GM19023 (cell line): ENCODE measurements around the gene CMIP.
A peak's percentile ranks its signal among the peaks of the same experiment; 100 is the strongest.

ENCODE experiments used
- ATAC-seq: cut with Tn5 transposase; IDR thresholded peaks from one replicate; pipeline ENCODE4 v1.9.1; 2021; ENCODE audit warnings: mild to moderate bottlenecking, moderate library complexity; ENCODE audit not compliant: unreplicated experiment

Gene CMIP

DNA sequence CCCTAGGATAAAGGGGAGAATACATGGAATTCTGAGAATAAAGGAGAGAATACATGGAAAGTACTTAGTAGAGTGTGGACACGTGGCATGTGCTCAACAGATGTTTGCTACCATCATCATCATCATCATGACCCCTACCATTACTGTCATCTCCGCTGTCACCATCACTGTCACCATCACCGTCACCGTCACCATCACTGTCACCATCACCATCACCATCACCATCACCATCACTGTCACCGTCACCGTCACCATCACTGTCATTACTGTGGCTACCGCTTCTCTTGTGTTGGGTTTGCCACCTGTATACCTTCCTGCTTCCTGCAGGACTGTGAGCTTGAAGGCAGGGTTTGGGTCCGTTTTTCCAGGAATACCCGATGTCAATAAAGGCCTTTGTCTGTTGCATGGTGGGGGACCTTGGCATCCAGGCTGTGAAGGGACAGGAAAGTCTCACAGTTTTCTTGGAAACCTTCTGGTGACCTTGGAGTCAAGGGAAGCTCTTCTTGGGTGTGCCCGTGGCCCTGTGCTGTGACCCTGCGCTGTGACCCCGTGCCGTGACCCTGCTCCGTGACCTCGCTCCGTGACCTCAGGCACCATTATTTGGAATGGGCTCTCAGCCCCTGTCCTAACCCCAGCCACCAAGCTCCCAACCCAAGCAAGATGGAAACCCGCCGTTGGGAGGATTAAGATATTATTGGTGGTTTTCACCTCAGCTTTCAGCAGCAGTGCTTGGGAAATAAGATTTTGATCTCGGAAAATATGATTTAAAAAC, 14.4 kb downstream of the CMIP start:
- ATAC-seq = no peak

DNA sequence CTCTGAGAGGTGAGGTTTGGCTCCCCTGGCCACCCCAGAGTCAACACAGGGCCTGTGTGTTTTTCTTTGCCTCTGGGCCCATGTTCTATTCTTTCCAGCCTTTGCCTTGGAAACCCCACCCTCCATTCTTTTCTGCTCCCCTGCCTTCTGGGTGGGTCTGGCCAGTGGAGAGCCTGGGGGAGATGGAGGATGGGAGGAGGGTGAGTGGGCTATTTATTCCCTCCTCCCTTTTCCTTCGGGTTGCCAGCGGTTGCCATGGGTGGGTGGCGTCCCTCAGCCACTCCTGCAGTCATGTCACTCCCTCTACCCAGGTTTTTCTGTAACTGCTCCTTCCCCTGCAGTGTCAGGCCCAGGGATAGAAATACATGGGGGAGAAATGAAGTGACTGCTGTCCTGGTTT, 15.5 kb downstream of the CMIP start:
- no peak for ATAC-seq

DNA sequence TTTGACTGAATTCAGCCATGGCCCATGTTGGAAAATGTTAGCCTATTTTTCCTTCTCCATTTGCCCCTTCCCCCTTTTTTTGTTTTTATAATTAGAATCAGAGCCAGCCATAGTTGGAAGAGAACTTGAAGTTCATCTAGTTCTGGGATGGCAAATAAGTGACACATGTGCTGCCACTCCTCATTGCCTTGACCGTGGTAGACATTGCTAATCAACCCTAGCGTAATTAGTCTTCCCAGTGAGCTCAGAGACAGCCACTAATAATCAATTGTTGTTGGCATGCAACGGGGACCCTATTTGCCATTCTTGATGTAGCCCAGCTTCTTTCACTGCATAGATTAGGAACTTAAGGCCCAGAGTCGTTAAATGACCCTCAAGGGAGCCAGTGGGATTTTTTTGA, 16.6 kb downstream of the CMIP start:
- no peak for ATAC-seq

DNA sequence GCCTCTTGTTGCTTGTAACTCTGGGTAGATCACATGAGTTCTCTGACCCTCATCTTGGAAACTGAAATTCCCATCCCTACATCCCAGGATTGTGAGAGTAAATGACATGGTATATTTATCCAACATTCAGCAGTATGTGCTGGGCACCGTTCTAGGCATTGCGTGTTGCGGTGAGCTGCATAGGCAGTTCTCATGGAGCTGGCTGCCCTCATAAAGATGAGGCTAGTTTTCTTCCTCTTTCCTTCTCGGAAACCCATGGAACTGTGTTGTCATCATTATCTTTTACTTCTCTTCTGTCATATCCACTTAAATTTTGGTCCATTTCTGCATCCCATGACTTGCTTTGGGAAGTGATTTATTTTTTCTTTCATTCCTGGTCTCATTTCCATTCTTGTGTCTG, 17.2 kb downstream of the CMIP start:
- ATAC-seq = no peak

DNA sequence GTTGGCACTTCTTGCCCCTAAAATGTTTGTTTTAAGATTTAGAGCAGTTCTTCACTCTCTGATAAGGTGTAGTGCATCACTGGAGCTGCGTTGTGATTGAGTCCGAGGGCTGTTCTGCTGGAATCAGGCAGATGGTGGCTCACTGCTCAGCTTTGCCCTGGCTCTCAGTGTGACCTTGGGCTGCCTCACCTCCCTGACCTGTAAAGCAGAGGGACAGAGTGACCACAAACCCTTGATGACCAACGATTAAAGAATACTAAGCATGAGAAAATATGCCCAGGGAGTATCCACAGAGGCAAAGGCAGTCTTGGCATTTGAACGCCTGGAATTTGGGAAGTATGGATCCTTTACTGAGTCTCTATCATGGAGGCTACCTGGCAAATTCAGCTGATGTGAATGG, 18.1 kb downstream of the CMIP start:
- ATAC-seq = no peak

DNA sequence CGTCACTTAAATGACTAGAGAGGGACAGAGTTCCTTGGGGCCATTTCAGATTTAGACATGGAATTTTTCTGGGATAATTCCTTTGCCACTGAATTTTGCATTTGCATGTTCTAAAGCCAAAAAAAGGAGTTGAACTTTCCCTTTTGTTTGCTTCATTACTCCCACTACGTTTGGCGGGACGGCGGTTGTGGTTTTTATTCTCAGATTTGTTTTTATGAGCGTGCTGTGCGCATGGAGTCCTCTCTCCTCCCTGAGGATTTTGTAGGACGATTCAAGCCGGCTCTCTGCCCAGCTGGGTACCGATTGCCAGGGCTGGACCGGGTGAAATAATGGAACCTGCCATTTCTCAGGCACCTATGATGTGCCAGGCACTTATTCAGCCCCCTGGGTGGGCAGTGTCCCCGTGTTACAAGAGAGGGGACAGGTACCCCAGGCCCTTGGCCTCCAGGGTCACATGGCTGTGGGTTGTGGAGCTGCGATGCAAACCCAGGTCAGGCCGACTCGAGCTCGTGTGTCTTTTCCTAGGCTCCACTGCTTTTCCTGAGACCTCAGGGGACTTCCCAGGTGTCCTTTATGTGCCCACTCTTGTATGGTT, 18.8 kb downstream of the CMIP start:
- ATAC-seq = no peak

DNA sequence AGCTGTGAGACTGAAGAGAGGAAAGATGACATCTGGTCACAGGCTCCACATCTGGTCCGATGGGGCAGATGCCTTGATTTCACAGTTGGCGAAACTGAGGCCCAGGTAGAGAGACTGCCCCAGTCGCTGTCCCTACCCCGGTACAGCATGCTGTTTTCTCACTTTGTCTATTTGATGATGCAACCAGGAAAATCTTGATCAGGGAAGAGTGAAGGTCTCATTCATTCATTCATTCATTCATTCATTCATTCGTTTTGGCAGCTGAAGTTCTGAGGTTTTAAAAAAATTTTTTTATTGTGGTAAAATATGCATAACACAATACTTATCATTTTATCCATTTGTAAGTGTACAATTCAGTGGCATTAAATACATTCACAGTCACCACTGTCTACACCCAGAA, 19.7 kb downstream of the CMIP start:
- ATAC-seq = no peak

DNA sequence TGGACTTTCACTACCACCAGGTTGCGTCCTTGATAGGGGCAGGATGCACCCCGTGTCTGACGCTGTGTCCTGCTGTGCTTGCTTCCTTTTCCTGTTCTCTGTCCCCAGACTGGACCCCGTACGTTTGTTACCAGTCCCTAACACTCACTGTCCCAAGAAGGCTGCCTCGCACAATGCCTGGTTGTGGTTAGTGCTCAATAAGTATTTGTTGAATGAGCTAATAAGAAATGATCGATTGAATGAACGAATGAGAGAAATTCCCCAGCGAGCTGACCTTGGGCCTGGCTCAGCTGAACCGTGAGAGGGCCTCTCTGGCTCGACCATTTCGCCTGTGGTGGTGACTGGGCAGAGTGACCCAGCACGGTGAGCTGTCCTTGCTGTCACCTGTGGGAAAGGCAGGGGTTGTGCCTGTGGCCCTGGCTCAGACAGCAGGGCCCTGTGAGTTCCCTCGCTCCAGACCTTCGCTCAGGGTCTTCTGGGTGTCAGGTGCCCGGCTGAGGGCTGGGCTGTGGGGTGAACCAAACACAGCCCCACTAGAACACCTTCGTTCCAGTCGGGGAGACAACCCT, 20.9 kb downstream of the CMIP start:
- ATAC-seq = no peak

DNA sequence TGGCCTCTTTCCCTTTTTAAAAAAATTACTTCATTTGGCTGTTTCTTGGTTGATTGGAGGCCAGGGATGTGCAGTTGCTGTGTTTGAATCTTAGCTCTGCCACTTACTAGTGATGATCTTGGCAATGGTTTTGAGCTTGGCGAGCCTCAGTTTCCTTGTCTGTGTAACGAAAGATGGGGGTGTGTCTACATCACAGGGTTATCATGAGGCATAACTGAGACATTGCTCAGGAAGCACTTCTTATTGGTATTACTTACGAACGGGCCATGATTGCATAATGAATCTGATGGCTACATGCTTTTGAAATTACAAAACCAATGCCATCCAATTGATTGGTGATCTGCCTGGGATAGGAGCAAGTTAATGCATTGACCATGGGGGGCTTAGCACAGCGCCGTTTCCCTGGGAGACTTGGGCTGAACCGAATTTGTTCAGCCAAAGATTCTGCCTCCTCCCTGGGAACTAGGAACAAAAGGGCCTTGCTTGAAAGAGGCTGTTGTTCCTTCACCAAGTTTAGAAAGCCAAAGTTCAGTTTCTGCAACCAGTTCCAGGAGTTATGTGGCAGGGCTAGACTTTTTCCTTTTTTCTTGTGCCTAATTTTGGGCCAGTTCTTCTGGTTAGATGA, 21.9 kb downstream of the CMIP start:
- no peak for ATAC-seq

DNA sequence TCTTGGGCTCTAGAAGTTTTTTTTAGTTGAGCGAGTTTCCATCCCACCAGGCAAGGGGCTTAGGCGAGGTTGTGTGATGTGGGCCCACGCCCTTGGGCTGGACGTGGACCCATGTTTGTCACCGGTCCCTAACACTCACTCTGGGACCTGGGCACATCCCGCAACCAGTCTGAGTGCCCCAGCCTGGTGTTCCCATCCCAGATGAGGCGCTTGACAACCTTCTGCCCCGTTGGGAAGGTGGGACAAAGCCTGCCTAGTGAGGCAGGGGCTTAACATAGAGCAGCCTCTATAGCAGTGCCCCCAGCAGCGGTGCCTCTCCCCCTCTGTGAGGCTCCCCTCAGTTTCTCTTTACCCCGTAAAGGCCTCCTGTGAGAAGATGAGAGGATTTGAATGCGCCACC, 22.5 kb downstream of the CMIP start:
- no peak for ATAC-seq

DNA sequence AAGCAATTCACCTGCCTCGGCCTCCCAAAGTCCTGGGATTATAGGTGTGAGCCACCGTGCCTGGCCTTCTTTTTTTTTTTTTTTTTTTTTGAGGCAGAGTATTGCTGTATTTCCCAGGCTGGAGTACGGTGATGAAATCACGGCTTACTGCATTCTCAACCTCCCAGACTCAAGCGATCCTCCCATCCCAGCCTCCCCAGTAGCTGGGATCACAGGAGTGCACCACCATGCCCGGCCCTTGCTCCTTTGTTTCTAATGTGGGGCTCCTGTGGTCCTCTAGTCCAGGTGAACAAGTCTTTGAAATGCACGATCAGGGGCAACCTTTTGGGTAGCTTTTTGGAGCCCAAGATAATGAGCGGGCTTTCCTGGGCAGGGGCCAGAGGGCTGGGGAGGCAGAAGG, 23.2 kb downstream of the CMIP start:
- ATAC-seq = no peak

DNA sequence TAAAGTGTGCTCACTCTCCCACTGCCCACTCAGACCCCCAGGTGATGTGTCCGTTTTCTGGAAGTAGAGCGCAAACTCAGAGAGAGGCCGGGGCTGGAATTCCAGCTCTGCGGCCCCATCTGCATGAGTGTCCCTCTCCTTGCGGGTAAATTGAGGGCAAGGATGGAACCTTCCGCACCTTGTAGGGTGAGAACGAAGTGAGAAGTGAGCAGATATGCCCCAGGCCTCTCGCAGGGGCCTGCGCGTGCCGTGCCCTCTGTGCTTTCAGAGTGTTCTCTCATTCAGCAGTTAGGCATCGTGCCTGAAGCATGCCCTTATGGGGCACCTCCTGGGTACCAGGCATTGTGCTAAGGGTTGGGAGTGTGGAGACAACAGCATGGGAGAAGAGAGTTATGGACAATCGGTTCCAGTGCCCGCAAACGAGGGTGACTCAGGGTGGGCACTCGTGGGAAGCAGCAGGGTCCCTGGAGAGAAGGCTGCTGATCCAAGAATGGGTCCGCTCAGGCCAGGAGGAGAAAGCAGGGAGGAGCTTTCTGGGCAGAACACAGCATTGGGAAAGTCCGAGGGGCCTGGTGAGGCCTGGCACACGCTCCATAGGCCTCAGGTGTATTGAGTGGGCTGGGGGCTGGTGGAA, 23.8 kb downstream of the CMIP start:
- no peak for ATAC-seq

DNA sequence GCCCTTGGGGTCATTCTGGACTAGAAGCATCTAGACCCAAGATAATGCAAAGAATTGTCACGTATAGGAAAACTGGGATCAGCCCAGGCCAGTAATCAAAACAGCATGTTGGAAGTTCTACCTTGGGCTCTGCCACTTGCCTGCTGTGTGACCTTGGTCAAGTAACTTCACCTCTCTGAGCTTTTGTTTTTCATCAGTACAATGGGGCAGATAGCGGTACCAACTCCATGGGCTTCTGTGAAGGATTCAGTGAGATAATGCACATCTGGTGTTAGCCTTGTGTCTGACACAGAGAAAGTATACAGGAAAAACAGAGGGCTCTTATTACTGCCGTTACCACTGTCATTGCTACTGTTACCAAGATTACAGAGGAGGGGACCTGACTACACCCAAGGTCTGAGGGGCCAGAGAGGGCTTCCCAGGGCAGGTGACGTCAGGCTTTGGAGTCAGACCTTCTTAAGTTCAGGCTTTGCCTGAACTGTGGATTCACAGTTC, 24.6 kb downstream of the CMIP start:
- ATAC-seq = peak; percentile 9

DNA sequence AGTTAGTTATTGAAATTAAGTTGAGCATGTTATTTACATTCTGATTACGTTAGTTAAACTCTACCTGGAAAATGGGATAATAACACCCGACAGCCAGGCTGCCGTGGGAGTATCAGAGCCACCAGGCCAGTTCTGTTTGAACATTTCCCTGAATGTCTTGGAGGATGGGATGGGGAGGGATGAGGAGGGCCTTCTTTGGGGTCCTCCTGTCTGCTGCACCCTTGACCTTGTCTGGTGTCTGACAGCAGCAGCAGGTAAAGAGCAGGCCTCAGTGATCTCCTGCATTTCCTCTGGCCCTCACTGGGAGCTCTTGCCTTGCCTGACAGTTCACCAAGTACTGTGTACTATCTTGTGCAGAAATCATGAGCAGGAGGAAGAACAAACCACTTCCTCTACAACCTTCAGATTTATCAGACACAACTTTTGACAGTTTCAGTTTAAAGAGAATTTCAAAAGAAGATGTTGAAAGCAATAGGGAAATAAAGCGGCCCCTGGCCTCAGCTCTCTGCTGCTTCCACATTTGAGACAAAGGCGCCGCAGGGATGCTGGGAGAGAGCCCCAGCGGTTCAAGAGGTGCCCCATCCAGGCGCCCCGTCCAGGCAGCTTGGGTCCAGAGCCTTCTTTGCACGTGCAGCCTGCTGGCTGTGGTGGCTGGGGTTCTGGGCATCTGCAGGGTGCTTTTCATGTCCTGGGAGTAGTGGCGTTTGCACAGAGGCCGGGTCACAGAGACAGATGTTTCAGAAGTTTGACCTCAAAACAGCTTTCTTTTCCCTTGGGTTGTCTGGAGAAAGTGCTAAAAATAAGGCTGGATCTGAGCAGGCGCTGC, 25.3 kb downstream of the CMIP start:
- ATAC-seq = peak; percentile 77

DNA sequence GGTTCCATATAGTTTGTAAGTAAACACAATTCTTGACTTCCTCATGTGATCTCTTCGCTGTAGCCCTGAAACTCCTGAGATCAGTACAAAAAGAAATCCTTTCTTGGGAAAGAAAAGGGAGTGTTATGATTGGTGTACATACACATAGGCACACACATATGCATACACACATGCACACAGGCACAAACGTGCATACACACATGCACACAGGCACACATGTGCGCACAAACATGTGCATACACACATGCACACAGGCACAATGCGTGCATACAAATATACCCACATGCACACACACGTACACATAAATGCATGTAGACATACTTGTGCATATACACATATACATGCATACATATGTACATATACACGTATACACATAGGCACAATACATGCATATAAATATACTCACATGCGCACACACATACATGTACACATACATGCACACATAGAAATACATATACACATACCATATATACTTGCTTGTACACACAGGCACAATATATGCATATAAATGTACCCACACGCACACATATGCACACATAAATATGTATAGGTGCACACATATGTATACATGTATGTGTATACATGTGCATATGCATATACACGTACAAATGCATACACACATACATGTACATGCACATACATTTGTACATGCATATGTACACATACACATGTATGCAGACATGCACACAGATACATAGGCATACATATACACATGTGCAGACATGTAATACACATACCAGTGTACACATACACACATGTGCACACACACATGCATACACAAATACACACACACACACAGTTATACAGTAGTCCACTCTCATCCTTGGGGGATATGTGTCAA, 26.4 kb downstream of the CMIP start:
- ATAC-seq = no peak

DNA sequence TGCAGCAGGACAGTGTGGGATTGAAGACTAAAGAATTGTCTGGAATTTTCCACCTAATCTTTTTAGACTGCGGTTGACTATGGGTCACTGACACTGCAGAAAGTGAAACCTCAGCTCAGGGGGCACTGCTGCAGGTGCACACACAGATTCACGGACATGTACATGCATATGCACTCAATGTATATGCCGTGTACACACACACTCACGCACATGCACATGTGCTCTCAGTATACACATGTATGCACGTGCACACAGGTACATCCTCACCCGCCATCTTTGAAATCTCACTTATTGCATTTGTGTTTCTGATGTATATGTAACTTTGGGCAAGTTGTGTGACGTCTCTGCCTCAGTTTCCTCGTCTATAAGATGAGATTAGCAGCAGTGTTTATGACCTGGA, 27.3 kb downstream of the CMIP start:
- ATAC-seq = no peak

DNA sequence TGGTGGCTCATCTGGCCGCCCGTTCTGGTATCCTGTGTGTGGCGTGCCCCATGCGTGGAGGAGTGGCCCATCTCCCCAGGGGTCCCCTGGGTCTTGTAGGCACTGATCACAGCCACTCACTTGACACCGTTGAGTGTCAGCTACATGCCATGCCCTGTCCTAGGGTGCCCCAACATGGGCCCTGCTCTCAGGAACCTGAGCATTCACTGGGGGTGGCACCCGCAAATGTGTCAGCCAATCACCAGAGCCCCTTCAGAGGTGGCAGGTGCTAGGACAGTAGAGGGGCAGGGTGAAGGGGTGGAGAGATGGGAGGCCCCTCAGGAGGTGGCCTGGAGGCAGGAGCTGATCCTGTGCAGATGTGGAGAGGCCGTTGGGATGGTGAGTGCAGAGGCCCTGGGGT, 27.8 kb downstream of the CMIP start:
- ATAC-seq = no peak

DNA sequence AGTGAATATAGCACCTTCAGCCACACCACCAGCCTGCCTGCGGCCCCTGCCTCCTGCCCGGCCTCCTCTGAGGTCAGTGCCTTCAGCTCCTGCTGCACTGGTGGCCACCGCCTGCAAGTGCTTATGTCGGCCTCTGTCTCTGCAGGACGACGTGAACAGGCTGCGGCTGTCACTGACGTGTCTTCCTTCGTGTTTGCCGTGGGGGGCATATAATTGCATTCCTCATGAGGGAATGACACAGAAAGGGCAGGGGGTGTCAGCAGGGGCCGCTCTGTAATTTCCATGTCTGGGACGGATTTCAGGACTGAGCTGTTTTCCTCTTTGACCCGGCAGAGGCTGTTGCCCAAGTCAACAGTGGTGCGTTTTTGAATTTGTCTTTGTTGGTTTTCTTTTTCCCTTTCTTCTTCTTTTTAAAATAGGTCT, 28.5 kb downstream of the CMIP start:
- no peak for ATAC-seq

DNA sequence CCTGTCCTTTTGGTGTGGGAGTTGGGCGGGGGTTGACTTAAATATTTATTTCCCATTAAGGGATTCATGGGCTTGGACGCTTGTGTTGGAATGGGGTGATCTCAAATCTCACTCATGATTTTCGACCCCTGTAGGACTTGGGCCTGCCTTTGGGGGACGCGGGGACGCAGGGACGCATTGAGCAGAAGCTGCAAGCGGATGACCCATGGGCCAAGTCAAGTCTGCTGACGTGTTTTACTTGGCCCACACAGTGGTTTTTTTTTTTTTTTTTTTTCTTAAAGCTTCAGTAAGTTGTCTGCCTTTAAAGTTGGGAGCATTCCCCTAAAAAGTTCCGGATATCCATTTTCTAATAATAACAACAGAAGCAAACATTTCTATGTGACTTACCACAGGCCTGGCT, 28.9 kb downstream of the CMIP start:
- no peak for ATAC-seq
